Neural progenitor cell (in vitro differentiated cells): ENCODE data around the gene JOSD2. TPM values are rescaled to one million over a fixed set of nuclear protein-coding genes. Genes with fewer than 3 reads are reported as not detected.
"Not testable (repeated sequence)": the region's sequence is repeated elsewhere in the genome, so short reads cannot be mapped to it uniquely, and the experiment has no call there.

ENCODE experiments used
- DNase-seq: peaks from one replicate; pipeline ENCODE4 v3.0.0-alpha.2; 2016; ENCODE audit warnings: low spot score
- H2AFZ ChIP-seq: fragments of 200-600 bp; sonication (generic); replicated peaks from 2 replicates; pipeline ENCODE4 v1.6.1; 2016; ENCODE audit warnings: antibody characterized with exemption
- H3F3A ChIP-seq: fragments of 200-600 bp; sonication (generic); 2 replicates; pipeline ENCODE4 v1.6.1; 2016; ENCODE audit warnings: antibody characterized with exemption, low read depth
- H3K27ac ChIP-seq: fragments of 200-600 bp; sonication (generic); 2 replicates; pipeline ENCODE4 v1.5.1; 2016; ENCODE audit warnings: mild to moderate bottlenecking
- H3K27me3 ChIP-seq: fragments of 200-600 bp; sonication (generic); 2 replicates; pipeline ENCODE4 v1.6.1; 2016; ENCODE audit warnings: mild to moderate bottlenecking, moderate library complexity
- H3K36me3 ChIP-seq: fragments of 200-600 bp; sonication (generic); 2 replicates; pipeline ENCODE4 v1.5.1; 2016
- H3K4me1 ChIP-seq: fragments of 200-600 bp; sonication (generic); 2 replicates; pipeline ENCODE4 v1.6.1; 2016; ENCODE audit warnings: mixed run types
- H3K4me2 ChIP-seq: fragments of 200-600 bp; sonication (generic); 2 replicates; pipeline ENCODE4 v1.6.1; 2016
- H3K4me3 ChIP-seq: fragments of 200-600 bp; sonication (generic); 2 replicates; pipeline ENCODE4 v1.5.1; 2016
- H3K79me2 ChIP-seq: fragments of 200-600 bp; sonication (generic); 2 replicates; pipeline ENCODE4 v1.6.1; 2016; ENCODE audit warnings: low read depth
- H3K9ac ChIP-seq: fragments of 200-600 bp; sonication (generic); 2 replicates; pipeline ENCODE4 v1.6.1; 2016
- H3K9me3 ChIP-seq: fragments of 200-600 bp; sonication (generic); 2 replicates; pipeline ENCODE4 v1.5.1; 2016; ENCODE audit warnings: low read depth
- H4K20me1 ChIP-seq: fragments of 200-600 bp; sonication (generic); 2 replicates; pipeline ENCODE4 v1.6.1; 2016; ENCODE audit warnings: low read depth
- H3K27ac Mint-ChIP-seq: 3 replicates; pipeline ENCODE4 v1.8.0; 2021; ENCODE audit warnings: mixed read lengths
- H3K27me3 Mint-ChIP-seq: 2 replicates; pipeline ENCODE4 v1.8.0; 2022; ENCODE audit warnings: low read depth, mild to moderate bottlenecking, inconsistent platforms, moderate library complexity, mixed read lengths; ENCODE audit not compliant: insufficient read depth
- H3K36me3 Mint-ChIP-seq: 3 replicates; pipeline ENCODE4 v1.8.0; 2021; ENCODE audit warnings: mixed read lengths
- H3K4me1 Mint-ChIP-seq: 3 replicates; pipeline ENCODE4 v1.8.0; 2021; ENCODE audit warnings: mixed read lengths
- H3K4me3 Mint-ChIP-seq: 3 replicates; pipeline ENCODE4 v1.8.0; 2021; ENCODE audit warnings: mild to moderate bottlenecking, moderate library complexity, mixed read lengths
- H3K9me3 Mint-ChIP-seq: 3 replicates; pipeline ENCODE4 v1.8.0; 2020; ENCODE audit warnings: mixed read lengths
- EZH2 ChIP-seq: fragments of 200-600 bp; sonication (generic); IDR thresholded peaks from 2 replicates; pipeline ENCODE4 v1.6.1; 2017; ENCODE audit warnings: antibody characterized with exemption, mild to moderate bottlenecking, moderate library complexity
- EZH2phosphoT487 ChIP-seq: fragments of 200-600 bp; sonication (generic); IDR thresholded peaks from 2 replicates; pipeline ENCODE4 v1.6.1; 2017; ENCODE audit warnings: antibody characterized with exemption
- total RNA-seq: library from RNA; depleted of rRNA; stranded (reverse); fragments of >200 nt; gene quantifications from 2 replicates; pipeline ENCODE4 v1.2.3, GENCODE V29; 2015; ENCODE audit warnings: low replicate concordance
- TF ChIP-seq, protein P1 (sequence below): fragments of 200-600 bp; sonication (generic); IDR thresholded peaks from 2 replicates; pipeline ENCODE4 v1.5.1; 2017; ENCODE audit warnings: antibody characterized with exemption, mild to moderate bottlenecking

The JOSD2 gene
- total RNA-seq, 1 donor from 2014 or later, result 1.7 TPM

GRCh38 chr19:50476224-50476906 lies 34.6 kb downstream of the JOSD2 start, which contains the start of the genes EMC10 and GARIN5A:
EMC10 (plus strand) TSS chr19:50476507; CDS start chr19:50476545, 38 bp downstream.
GARIN5A (minus strand) TSS chr19:50476848; CDS start chr19:50476388, 460 bp downstream.
- peak; percentile 96 for DNase-seq
- Histone ChIP-seq H3K4me2 (peak within 1 kb of the TSS; percentile 84), H3K27me3 (no peaks in the 10 kb centered on the region), H3K27ac (peak within 1 kb of the TSS; percentile 80), H3K9ac (peak within 1 kb of the TSS; percentile 68), H3K79me2 (peaks cover 32% of the 10 kb centered on the region), H3F3A (peaks cover 31% of the 10 kb centered on the region), H3K36me3 (no peaks in the 10 kb centered on the region), H3K4me1 (peaks cover 4% of the 10 kb centered on the region), H2AFZ (peak within 1 kb of the TSS; percentile 71), H3K9me3 (no peaks in the 10 kb centered on the region), H4K20me1 (peaks cover 14% of the 10 kb centered on the region), H3K4me3 (peak within 1 kb of the TSS; percentile 69)
- Mint-ChIP-seq H3K4me1 (peaks cover 12% of the 10 kb centered on the region), H3K36me3 (peaks cover 16% of the 10 kb centered on the region), H3K27ac (peak within 1 kb of the TSS; percentile 89), H3K4me3 (peak within 1 kb of the TSS; percentile 98), H3K9me3 (peaks cover 19% of the 10 kb centered on the region), H3K27me3 (peaks cover 13% of the 10 kb centered on the region)
- TF ChIP-seq EZH2, result no peak
- TF ChIP-seq, protein P1, sequence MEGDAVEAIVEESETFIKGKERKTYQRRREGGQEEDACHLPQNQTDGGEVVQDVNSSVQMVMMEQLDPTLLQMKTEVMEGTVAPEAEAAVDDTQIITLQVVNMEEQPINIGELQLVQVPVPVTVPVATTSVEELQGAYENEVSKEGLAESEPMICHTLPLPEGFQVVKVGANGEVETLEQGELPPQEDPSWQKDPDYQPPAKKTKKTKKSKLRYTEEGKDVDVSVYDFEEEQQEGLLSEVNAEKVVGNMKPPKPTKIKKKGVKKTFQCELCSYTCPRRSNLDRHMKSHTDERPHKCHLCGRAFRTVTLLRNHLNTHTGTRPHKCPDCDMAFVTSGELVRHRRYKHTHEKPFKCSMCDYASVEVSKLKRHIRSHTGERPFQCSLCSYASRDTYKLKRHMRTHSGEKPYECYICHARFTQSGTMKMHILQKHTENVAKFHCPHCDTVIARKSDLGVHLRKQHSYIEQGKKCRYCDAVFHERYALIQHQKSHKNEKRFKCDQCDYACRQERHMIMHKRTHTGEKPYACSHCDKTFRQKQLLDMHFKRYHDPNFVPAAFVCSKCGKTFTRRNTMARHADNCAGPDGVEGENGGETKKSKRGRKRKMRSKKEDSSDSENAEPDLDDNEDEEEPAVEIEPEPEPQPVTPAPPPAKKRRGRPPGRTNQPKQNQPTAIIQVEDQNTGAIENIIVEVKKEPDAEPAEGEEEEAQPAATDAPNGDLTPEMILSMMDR, result no peak
- TF ChIP-seq EZH2phosphoT487, result no peak

DNA sequence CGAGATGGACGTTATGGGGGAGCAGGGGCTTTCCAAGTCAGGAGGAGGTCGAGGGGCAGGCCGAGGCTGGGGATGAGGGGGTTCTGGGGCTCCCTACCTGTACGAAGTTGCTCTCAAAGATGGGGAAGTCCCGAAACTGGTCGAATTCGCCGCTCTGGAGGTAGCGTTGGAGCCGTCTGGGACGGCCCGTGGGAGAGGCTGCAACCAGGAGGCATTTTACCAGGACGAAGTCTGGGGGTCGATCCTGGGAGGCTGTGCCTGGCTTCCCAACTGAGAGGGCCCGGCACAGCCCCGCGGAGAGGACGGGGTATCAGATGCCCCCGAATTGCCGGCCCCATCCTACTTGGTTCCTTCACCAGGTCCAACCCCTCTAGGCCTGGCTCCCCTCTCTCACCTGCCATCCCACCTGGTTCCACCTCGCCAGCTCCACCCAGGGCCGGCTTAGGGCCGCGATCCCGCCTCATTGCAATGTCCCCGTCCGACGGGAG lies 35.2 kb downstream of the JOSD2 start:
- DNase-seq, result no peak

DNA sequence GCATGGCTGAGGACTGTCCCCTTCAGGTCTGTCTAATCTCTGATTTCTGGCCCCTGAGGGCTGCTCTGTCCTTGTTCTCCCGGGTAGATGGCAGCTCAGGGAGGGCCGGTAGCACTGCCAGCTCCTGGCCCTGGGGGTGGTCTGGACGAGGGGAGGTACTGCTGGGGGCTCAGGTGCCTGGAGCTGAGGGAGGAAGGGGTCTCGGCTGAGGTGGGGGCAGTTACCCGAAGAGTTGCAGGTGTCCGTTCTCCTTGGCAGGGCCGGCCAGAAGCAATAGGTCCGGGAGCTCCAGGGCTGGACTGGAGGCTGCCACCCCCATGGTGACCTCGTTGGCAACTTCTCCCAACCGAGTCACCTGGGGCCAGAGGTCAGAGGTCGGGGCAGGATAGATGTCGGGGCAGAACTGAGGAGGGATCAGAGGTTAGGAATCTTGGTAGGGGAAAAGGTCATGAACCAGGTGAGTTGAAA lies 35.9 kb downstream of the JOSD2 start:
- TF ChIP-seq, protein P1, result no peak
- no peak for TF ChIP-seq EZH2
- no peak for TF ChIP-seq EZH2phosphoT487
- H3K36me3 ChIP-seq, result no peaks in the 10 kb centered on the region
- H3K9me3 ChIP-seq, result no peaks in the 10 kb centered on the region
- H4K20me1 ChIP-seq, result peaks cover 14% of the 10 kb centered on the region
- H3K27ac ChIP-seq, result no peak overlapping the region
- Mint-ChIP-seq H3K9me3 (peaks cover 19% of the 10 kb centered on the region), H3K4me3 (peak overlapping the region; percentile 64), H3K27me3 (peaks cover 18% of the 10 kb centered on the region), H3K4me1 (peaks cover 12% of the 10 kb centered on the region), H3K36me3 (peaks cover 14% of the 10 kb centered on the region), H3K27ac (peak overlapping the region; percentile 12)
- H3K79me2 ChIP-seq, result peaks cover 32% of the 10 kb centered on the region
- no peak for DNase-seq
- H3K4me2 ChIP-seq, result no peak overlapping the region
- peaks cover 32% of the 10 kb centered on the region for H3F3A ChIP-seq
- no peak overlapping the region for H2AFZ ChIP-seq
- H3K27me3 ChIP-seq, result no peaks in the 10 kb centered on the region
- H3K4me3 ChIP-seq, result no peak overlapping the region
- peaks cover 4% of the 10 kb centered on the region for H3K4me1 ChIP-seq
- no peak overlapping the region for H3K9ac ChIP-seq

More for the DNA sequence above, 35.2 kb downstream of the JOSD2 start:
- Mint-ChIP-seq H3K36me3 (peaks cover 14% of the 10 kb centered on the region), H3K9me3 (peaks cover 19% of the 10 kb centered on the region), H3K27me3 (peaks cover 15% of the 10 kb centered on the region), H3K27ac (no peak overlapping the region), H3K4me1 (peaks cover 12% of the 10 kb centered on the region), H3K4me3 (peak overlapping the region; percentile 98)
- Histone ChIP-seq H3K27me3 (no peaks in the 10 kb centered on the region), H3K9me3 (no peaks in the 10 kb centered on the region), H3K4me1 (peaks cover 4% of the 10 kb centered on the region), H3K4me3 (peak overlapping the region; percentile 69), H4K20me1 (peaks cover 14% of the 10 kb centered on the region), H2AFZ (peak overlapping the region; percentile 27), H3F3A (peaks cover 32% of the 10 kb centered on the region), H3K36me3 (no peaks in the 10 kb centered on the region), H3K79me2 (peaks cover 32% of the 10 kb centered on the region), H3K4me2 (no peak overlapping the region), H3K9ac (no peak overlapping the region), H3K27ac (no peak overlapping the region)
- TF ChIP-seq EZH2, result no peak
- TF ChIP-seq, protein P1, result no peak
- TF ChIP-seq EZH2phosphoT487, result no peak

GRCh38 chr19:50473336-50473735 lies 37.7 kb downstream of the JOSD2 start:
- not testable (repeated sequence) for H3K27me3 ChIP-seq, H3K4me3 Mint-ChIP-seq, H3K36me3 ChIP-seq, H2AFZ ChIP-seq, DNase-seq, H3K27ac ChIP-seq, H3K4me3 ChIP-seq, H3K27ac Mint-ChIP-seq, H3K9ac ChIP-seq, H3K4me2 ChIP-seq, H3K4me1 ChIP-seq, H3K9me3 ChIP-seq
- Histone ChIP-seq H3K79me2 (peaks cover 15% of the 10 kb centered on the region), H4K20me1 (peaks cover 10% of the 10 kb centered on the region), H3F3A (peaks cover 32% of the 10 kb centered on the region)
- H3K9me3 Mint-ChIP-seq, result peaks cover 15% of the 10 kb centered on the region
- peaks cover 10% of the 10 kb centered on the region for H3K36me3 Mint-ChIP-seq
- peaks cover 14% of the 10 kb centered on the region for H3K4me1 Mint-ChIP-seq
- peaks cover 26% of the 10 kb centered on the region for H3K27me3 Mint-ChIP-seq
